Astrocyte (in vitro differentiated cells and primary cell): Measurements from ENCODE around the gene TH. TPM values are rescaled to one million over a fixed set of nuclear protein-coding genes. Genes with fewer than 3 reads are reported as not detected.

Experiments used
- DNase-seq: peaks from one replicate; pipeline ENCODE4 v3.0.0-alpha.2; 2010; ENCODE audit warnings: low read depth
- FAIRE-seq: peaks from 2 replicates; lab custom pipeline; 2011; peaks lifted over from hg19 to GRCh38; lab: Jason Lieb, UNC
- H2AFZ ChIP-seq: 2 replicates; pipeline ENCODE4 v1.6.0; 2012; ENCODE audit warnings: low read depth, low read length, inconsistent platforms
- H3K27ac ChIP-seq: 2 replicates; pipeline ENCODE4 v1.5.1; 2011; ENCODE audit warnings: low read depth, low read length, inconsistent platforms
- H3K27me3 ChIP-seq: 2 replicates; pipeline ENCODE4 v1.6.0; 2011; ENCODE audit warnings: low read length, inconsistent platforms; ENCODE audit not compliant: insufficient read depth
- H3K36me3 ChIP-seq: 2 replicates; pipeline ENCODE4 v1.5.1; 2011; ENCODE audit warnings: low read length, inconsistent platforms; ENCODE audit not compliant: insufficient read depth
- H3K4me1 ChIP-seq: 2 replicates; pipeline ENCODE4 v1.5.1; 2011; ENCODE audit warnings: low read length, inconsistent platforms; ENCODE audit not compliant: insufficient read depth
- H3K4me2 ChIP-seq: 2 replicates; pipeline ENCODE4 v1.6.0; 2012; ENCODE audit warnings: low read length, inconsistent platforms
- H3K4me3 ChIP-seq: 2 replicates; pipeline ENCODE4 v1.5.1; 2011; ENCODE audit warnings: low read depth, mild to moderate bottlenecking, low read length, inconsistent platforms; ENCODE audit not compliant: insufficient read depth
- H3K79me2 ChIP-seq: 2 replicates; pipeline ENCODE4 v1.6.0; 2012; ENCODE audit warnings: mild to moderate bottlenecking, low read length, inconsistent platforms; ENCODE audit not compliant: insufficient read depth
- H3K9ac ChIP-seq: 2 replicates; pipeline ENCODE4 v1.6.0; 2012; ENCODE audit warnings: mild to moderate bottlenecking, low read length, inconsistent platforms
- H3K9me3 ChIP-seq: 2 replicates; pipeline ENCODE4 v1.5.1; 2012; ENCODE audit warnings: low read depth, mild to moderate bottlenecking, low read length, inconsistent platforms; ENCODE audit not compliant: insufficient read depth
- H4K20me1 ChIP-seq: 2 replicates; pipeline ENCODE4 v1.6.0; 2012; ENCODE audit warnings: low read length, inconsistent platforms; ENCODE audit not compliant: insufficient read depth
- H3K27ac Mint-ChIP-seq: one replicate; pipeline ENCODE4 v1.8.0; 2021; ENCODE audit warnings: mild to moderate bottlenecking, mixed read lengths; ENCODE audit not compliant: unreplicated experiment
- H3K27me3 Mint-ChIP-seq: one replicate; pipeline ENCODE4 v1.8.0; 2021; ENCODE audit warnings: low read depth, mixed read lengths; ENCODE audit not compliant: unreplicated experiment
- H3K36me3 Mint-ChIP-seq: one replicate; pipeline ENCODE4 v1.8.0; 2021; ENCODE audit warnings: low read depth, mixed read lengths; ENCODE audit not compliant: unreplicated experiment
- H3K4me1 Mint-ChIP-seq: one replicate; pipeline ENCODE4 v1.8.0; 2021; ENCODE audit warnings: low read depth, mixed read lengths; ENCODE audit not compliant: unreplicated experiment
- H3K4me3 Mint-ChIP-seq: one replicate; pipeline ENCODE4 v1.8.0; 2021; ENCODE audit warnings: mild to moderate bottlenecking, moderate library complexity, mixed read lengths; ENCODE audit not compliant: unreplicated experiment
- H3K9me3 Mint-ChIP-seq: one replicate; pipeline ENCODE4 v1.8.0; 2021; ENCODE audit warnings: mild to moderate bottlenecking, mixed read lengths; ENCODE audit not compliant: unreplicated experiment
- CTCF ChIP-seq: IDR thresholded peaks from 2 replicates; pipeline ENCODE4 v1.5.1; 2011; ENCODE audit warnings: low read depth, mild to moderate bottlenecking, inconsistent platforms, low read length, moderate library complexity; ENCODE audit not compliant: insufficient read depth
- EZH2 ChIP-seq: IDR thresholded peaks from 2 replicates; pipeline ENCODE4 v1.6.1; 2012; ENCODE audit warnings: mild to moderate bottlenecking, low read length, inconsistent platforms; ENCODE audit not compliant: insufficient read depth
- total RNA-seq: library from RNA; stranded (reverse); gene quantifications from 2 replicates; pipeline ENCODE4 v1.2.1, GENCODE V29; 2021

TH gene
- total RNA-seq, 1 donor from 2014 or later = not detected

GRCh38 chr11:2130881-2131352 lies 40.7 kb downstream of the TH start:
- no peak overlapping the region for H3K4me2 ChIP-seq
- FAIRE-seq (no peak), DNase-seq (no peak)
- H3K4me3 ChIP-seq = no peak overlapping the region
- H4K20me1 ChIP-seq = peaks cover 3% of the 10 kb centered on the region
- H3K36me3 ChIP-seq = no peaks in the 10 kb centered on the region
- H3K4me3 Mint-ChIP-seq = no peak overlapping the region
- no peaks in the 10 kb centered on the region for H3K9me3 Mint-ChIP-seq
- peaks cover 2% of the 10 kb centered on the region for H3K36me3 Mint-ChIP-seq
- H3K27me3 ChIP-seq = peaks cover 7% of the 10 kb centered on the region
- no peak overlapping the region for H2AFZ ChIP-seq
- H3K27ac Mint-ChIP-seq = no peak overlapping the region
- no peak overlapping the region for H3K27ac ChIP-seq
- TF ChIP-seq EZH2 (no peak), CTCF (no peak)
- no peaks in the 10 kb centered on the region for H3K4me1 Mint-ChIP-seq
- peaks cover 25% of the 10 kb centered on the region for H3K27me3 Mint-ChIP-seq
- no peak overlapping the region for H3K9ac ChIP-seq
- H3K79me2 ChIP-seq = no peaks in the 10 kb centered on the region
- peaks cover 6% of the 10 kb centered on the region for H3K9me3 ChIP-seq
- no peaks in the 10 kb centered on the region for H3K4me1 ChIP-seq

GRCh38 chr11:2129699-2130366 lies 41.8 kb downstream of the TH start:
- Histone ChIP-seq H3K36me3 (no peaks in the 10 kb centered on the region), H3K4me1 (no peaks in the 10 kb centered on the region), H4K20me1 (peaks cover 3% of the 10 kb centered on the region), H3K9ac (no peak overlapping the region), H3K9me3 (peaks cover 6% of the 10 kb centered on the region), H3K27ac (no peak overlapping the region), H2AFZ (no peak overlapping the region), H3K4me2 (no peak overlapping the region), H3K79me2 (no peaks in the 10 kb centered on the region), H3K4me3 (no peak overlapping the region), H3K27me3 (peaks cover 7% of the 10 kb centered on the region)
- FAIRE-seq (no peak), DNase-seq (no peak)
- Mint-ChIP-seq H3K36me3 (peaks cover 2% of the 10 kb centered on the region), H3K27ac (no peak overlapping the region), H3K4me1 (no peaks in the 10 kb centered on the region), H3K9me3 (no peaks in the 10 kb centered on the region), H3K27me3 (peaks cover 23% of the 10 kb centered on the region), H3K4me3 (no peak overlapping the region)
- TF ChIP-seq CTCF (no peak), EZH2 (no peak)

- peaks cover 3% of the 10 kb centered on the region for H4K20me1 ChIP-seq
- DNase-seq (no peak), FAIRE-seq (no peak)
- no peak overlapping the region for H3K9ac ChIP-seq
- Mint-ChIP-seq H3K27me3 (peaks cover 27% of the 10 kb centered on the region), H3K9me3 (peaks cover 2% of the 10 kb centered on the region), H3K4me3 (no peak overlapping the region), H3K27ac (no peak overlapping the region), H3K4me1 (no peaks in the 10 kb centered on the region), H3K36me3 (peaks cover 2% of the 10 kb centered on the region)
- H2AFZ ChIP-seq = no peak overlapping the region
- no peaks in the 10 kb centered on the region for H3K79me2 ChIP-seq
- H3K36me3 ChIP-seq = no peaks in the 10 kb centered on the region
- no peak overlapping the region for H3K27ac ChIP-seq
- H3K4me3 ChIP-seq = no peak overlapping the region
- H3K4me1 ChIP-seq = no peaks in the 10 kb centered on the region
- peaks cover 7% of the 10 kb centered on the region for H3K27me3 ChIP-seq
- no peak overlapping the region for H3K4me2 ChIP-seq
- peaks cover 6% of the 10 kb centered on the region for H3K9me3 ChIP-seq
- no peak for TF ChIP-seq EZH2
- no peak for TF ChIP-seq CTCF
These were observed 42.3 kb downstream of the TH start for GRCh38 chr11:2129308-2129698.
